H1 (cell line): Measurements from ENCODE around the gene ALS2CL. TPM values are rescaled to one million over a fixed set of nuclear protein-coding genes. Genes with fewer than 3 reads are reported as not detected.

ENCODE experiments used
- CTCF ChIA-PET: fragments of 300-600 bp; sonication (Branson Sonifier 250); formaldehyde crosslinking; loops from one replicate; lab custom pipeline; 2021; ENCODE audit not compliant: partially characterized antibody; lab: Charles Lee
- POLR2A ChIA-PET: fragments of 300-600 bp; sonication (Branson Sonifier 250); formaldehyde crosslinking; loops from one replicate; lab custom pipeline; 2021; ENCODE audit warnings: inconsistent platforms; ENCODE audit not compliant: partially characterized antibody; lab: Charles Lee
- DNase-seq, 2 experiments: peaks; one replicate each; pipeline versions ENCODE4 v3.0.0 to v3.0.0-alpha.2; 2010 to 2022; ENCODE audit warnings: low spot score in 2 of 2, low read depth in 1 of 2, mixed read lengths in 1 of 2
- FAIRE-seq: peaks from 2 replicates; lab custom pipeline; 2011; peaks lifted over from hg19 to GRCh38; lab: Jason Lieb, UNC
- H2AFZ ChIP-seq: 2 replicates; pipeline ENCODE4 v1.8.1; 2012; ENCODE audit warnings: low read length, inconsistent platforms
- H2AK5ac ChIP-seq: 2 replicates; pipeline ENCODE4 v1.6.1; 2013; ENCODE audit warnings: low read depth, low read length
- H2BK120ac ChIP-seq: replicated peaks from 2 replicates; pipeline ENCODE3; 2013; ENCODE audit warnings: low read depth, low read length, inconsistent platforms
- H2BK12ac ChIP-seq: 2 replicates; pipeline ENCODE4 v1.6.1; 2013; ENCODE audit warnings: low read depth, low read length
- H2BK15ac ChIP-seq: 2 replicates; pipeline ENCODE4 v1.6.1; 2013; ENCODE audit warnings: low read length
- H2BK20ac ChIP-seq: 2 replicates; pipeline ENCODE4 v1.6.1; 2013; ENCODE audit warnings: low read length
- H2BK5ac ChIP-seq: 2 replicates; pipeline ENCODE4 v1.6.1; 2013; ENCODE audit warnings: low read depth, low read length
- H3K14ac ChIP-seq: 2 replicates; pipeline ENCODE4 v1.6.1; 2013; ENCODE audit warnings: inconsistent platforms; ENCODE audit not compliant: insufficient read length
- H3K18ac ChIP-seq: 2 replicates; pipeline ENCODE4 v1.6.1; 2013; ENCODE audit warnings: low read length; ENCODE audit errors: extremely low read depth
- H3K23ac ChIP-seq: 2 replicates; pipeline ENCODE4 v1.6.1; 2013; ENCODE audit warnings: inconsistent platforms; ENCODE audit not compliant: insufficient read length
- H3K23me2 ChIP-seq: 2 replicates; pipeline ENCODE4 v1.6.1; 2013; ENCODE audit warnings: low read depth, low read length
- H3K27ac ChIP-seq: 2 replicates; pipeline ENCODE4 v1.6.1; 2011; ENCODE audit warnings: low read depth, low read length, inconsistent platforms
- H3K27me3 ChIP-seq, 4 experiments: replicated peaks in 1 of 4; 1 replicate in 1 of 4; 2 replicates in 3 of 4; pipeline versions ENCODE4 v1.6.1 to v1.8.1; 2011 to 2013; ENCODE audit warnings: low read length in 3 of 4, mild to moderate bottlenecking in 3 of 4, inconsistent platforms in 2 of 4, mixed read lengths in 2 of 4, moderate library complexity in 1 of 4; ENCODE audit not compliant: control insufficient read depth in 3 of 4, insufficient read depth in 3 of 4; ENCODE audit errors: extremely low read depth in 1 of 4
- H3K36me3 ChIP-seq, 4 experiments: 2 replicates each; pipeline versions ENCODE4 v1.6.1 to v1.8.1; 2011 to 2013; ENCODE audit warnings: mild to moderate bottlenecking in 4 of 4, low read length in 3 of 4, moderate library complexity in 2 of 4, control low read depth in 1 of 4, inconsistent platforms in 1 of 4; ENCODE audit not compliant: insufficient read depth in 4 of 4, control insufficient read depth in 2 of 4
- H3K4ac ChIP-seq: replicated peaks from 2 replicates; pipeline ENCODE3; 2013; ENCODE audit warnings: low read length, low read depth, mixed read lengths, inconsistent platforms; ENCODE audit not compliant: insufficient read length
- H3K4me1 ChIP-seq, 4 experiments: replicated peaks in 1 of 4; 1 replicate in 1 of 4; 2 replicates in 3 of 4; pipeline versions ENCODE4 v1.6.1 to v1.8.1; 2011 to 2013; ENCODE audit warnings: low read length in 3 of 4, inconsistent platforms in 2 of 4, mixed read lengths in 1 of 4; ENCODE audit not compliant: insufficient read depth in 4 of 4, control insufficient read depth in 3 of 4
- H3K4me2 ChIP-seq, 2 experiments: 2 replicates each; pipeline versions ENCODE4 v1.6.1 to v1.8.1; 2011 to 2013; ENCODE audit warnings: low read depth in 2 of 2, low read length in 2 of 2, control low read depth in 1 of 2, inconsistent platforms in 1 of 2, mild to moderate bottlenecking in 1 of 2; ENCODE audit not compliant: insufficient read depth in 1 of 2
- H3K4me3 ChIP-seq, 4 experiments: fragments of 200-600, 300-600 bp in 1 of 4; sonication (generic), shearing (Covaris generic), sonication (Bioruptor Twin) in 1 of 4; 2 replicates each; pipeline versions ENCODE4 v1.5.1 to v1.8.1; 2011 to 2016; ENCODE audit warnings: low read length in 4 of 4, low read depth in 3 of 4, control low read depth in 2 of 4, inconsistent platforms in 2 of 4, mild to moderate bottlenecking in 2 of 4, mixed read lengths in 1 of 4, moderate library complexity in 1 of 4; ENCODE audit not compliant: insufficient read depth in 2 of 4; ENCODE audit errors: extremely low read depth in 1 of 4
- H3K56ac ChIP-seq: replicated peaks from 2 replicates; pipeline ENCODE3; 2013; ENCODE audit warnings: low read depth, mild to moderate bottlenecking, mixed read lengths, low read length, inconsistent platforms; ENCODE audit not compliant: insufficient read length
- H3K79me1 ChIP-seq: 2 replicates; pipeline ENCODE4 v1.6.1; 2013; ENCODE audit warnings: low read depth, low read length, control low read depth
- H3K79me2 ChIP-seq, 2 experiments: 2 replicates each; pipeline versions ENCODE4 v1.6.1 to v1.8.1; 2012 to 2013; ENCODE audit warnings: low read length in 2 of 2, mild to moderate bottlenecking in 2 of 2, inconsistent platforms in 1 of 2; ENCODE audit not compliant: insufficient read depth in 2 of 2, control insufficient read depth in 1 of 2
- H3K9ac ChIP-seq, 4 experiments: replicated peaks in 1 of 4; 1 replicate in 1 of 4; 2 replicates in 3 of 4; pipeline versions ENCODE4 v1.6.1 to v1.8.1; 2011 to 2013; ENCODE audit warnings: low read depth in 3 of 4, low read length in 3 of 4, control low read depth in 2 of 4, mild to moderate bottlenecking in 2 of 4, moderate library complexity in 2 of 4, inconsistent platforms in 1 of 4; ENCODE audit errors: extremely low read depth in 1 of 4
- H3K9me3 ChIP-seq, 2 experiments: 2 replicates each; pipeline versions ENCODE4 v1.6.1 to v1.8.1; 2012 to 2013; ENCODE audit warnings: mild to moderate bottlenecking in 2 of 2, moderate library complexity in 2 of 2, control low read depth in 1 of 2, inconsistent platforms in 1 of 2, low read depth in 1 of 2, low read length in 1 of 2, mixed read lengths in 1 of 2; ENCODE audit not compliant: insufficient read depth in 2 of 2
- H4K20me1 ChIP-seq, 2 experiments: replicated peaks in 1 of 2; 2 replicates each; pipeline versions ENCODE3 to v1.8.1; 2011 to 2013; ENCODE audit warnings: inconsistent platforms in 2 of 2, low read length in 2 of 2, mild to moderate bottlenecking in 1 of 2; ENCODE audit not compliant: insufficient read depth in 2 of 2, control insufficient read depth in 1 of 2
- H4K5ac ChIP-seq: 2 replicates; pipeline ENCODE4 v1.6.1; 2013; ENCODE audit warnings: low read length, low read depth, mixed read lengths, inconsistent platforms; ENCODE audit not compliant: insufficient read length
- H4K8ac ChIP-seq: 2 replicates; pipeline ENCODE4 v1.8.0; 2013; ENCODE audit warnings: mild to moderate bottlenecking, moderate library complexity, low read length, inconsistent platforms; ENCODE audit not compliant: insufficient read depth; ENCODE audit errors: extremely low read depth
- H4K91ac ChIP-seq: replicated peaks from 2 replicates; pipeline ENCODE3; 2013; ENCODE audit warnings: low read length, mixed read lengths, inconsistent platforms; ENCODE audit not compliant: insufficient read length
- CTCF ChIP-seq, 3 experiments: IDR thresholded peaks; 1 replicate in 2 of 3; 2 replicates in 1 of 3; pipeline versions ENCODE4 v1.5.1 to v1.6.1; 2011; ENCODE audit warnings: low read length in 3 of 3, mild to moderate bottlenecking in 3 of 3, inconsistent platforms in 2 of 3, low read depth in 1 of 3, moderate library complexity in 1 of 3; ENCODE audit not compliant: insufficient read depth in 1 of 3; ENCODE audit errors: control extremely low read depth in 1 of 3
- RAD21 ChIP-seq, 2 experiments: IDR thresholded peaks in 1 of 2; conservative IDR thresholded peaks in 1 of 2; 2 replicates each; pipeline ENCODE4 v1.6.1; 2011; ENCODE audit warnings: low read depth in 2 of 2, low read length in 2 of 2, improper control_type of control experiment in 1 of 2, inconsistent platforms in 1 of 2, mild to moderate bottlenecking in 1 of 2, moderate library complexity in 1 of 2
- SIN3A ChIP-seq, 2 experiments: IDR thresholded peaks in 1 of 2; conservative IDR thresholded peaks in 1 of 2; 2 replicates each; pipeline ENCODE4 v1.6.1; 2011 to 2012; ENCODE audit warnings: low read length in 2 of 2, improper control_type of control experiment in 1 of 2, low read depth in 1 of 2, mild to moderate bottlenecking in 1 of 2
- SP4 ChIP-seq: IDR thresholded peaks from 2 replicates; pipeline ENCODE4 v1.6.1; 2012; ENCODE audit warnings: low read length, inconsistent platforms
- SRF ChIP-seq: IDR thresholded peaks from 2 replicates; pipeline ENCODE4 v1.6.1; 2011; ENCODE audit warnings: mild to moderate bottlenecking, low read depth, low read length, moderate library complexity
- WGBS, 2 experiments: shearing (Covaris generic) in 1 of 2; methylation state at CpG; one replicate each; pipeline versions ENCODE4 v1.1.6 to v1.1.7; 2013 to 2015; ENCODE audit warnings: low lambda C conversion rate in 2 of 2, mixed read lengths in 2 of 2, inconsistent platforms in 1 of 2, low coverage in 1 of 2, missing lambda C conversion rate in 1 of 2; ENCODE audit not compliant: insufficient replicate concordance in 2 of 2, insufficient coverage in 1 of 2, insufficient read length in 1 of 2; ENCODE audit errors: extremely low coverage in 1 of 2, missing lambda C conversion rate in 1 of 2; 5-methylcytosine and 5-hydroxymethylcytosine counted together
- polyA plus RNA-seq, 7 experiments: library from polyadenylated mRNA; depleted of rRNA in 3 of 7; stranded (reverse) in 5 of 7; unstranded in 2 of 7; fragments of >200 nt in 5 of 7; fragments of 200-250 nt in 2 of 7; gene quantifications; 1 replicate in 5 of 7; 2 replicates in 1 of 7; 4 replicates in 1 of 7; pipeline versions ENCODE4 v1.2.1 to v1.2.3, GENCODE V29; 2011 to 2013; ENCODE audit warnings: missing spikeins in 2 of 7, mixed read lengths in 2 of 7
- total RNA-seq: library from RNA; stranded (reverse); fragmentation: NEBNext Ultra II Directional; extraction: Animal tissue kit (Norgen Biotek cat#: 25700); gene quantifications from 2 replicates; pipeline ENCODE4 v1.2.1, GENCODE V29; 2021

ALS2CL gene
- total and polyA plus RNA-seq, 2 of the 8 experiments (the other 6 are each of a cell fraction or from before 2014, with no cell fraction given), result 4.8 to 5.4 TPM

GRCh38 chr3:46705022-46705530 is 11.6 kb upstream of the ALS2CL start:
- Histone ChIP-seq H4K5ac (no peak overlapping the region), H3K27me3 (peaks cover 2 to 21% (median 19%) of the 10 kb centered on the region in 4 experiments; a peak in 6 of 7 replicates), H3K56ac (no peak overlapping the region), H3K23me2 (no peaks in the 10 kb centered on the region; the same call in 1 of the 2 replicates), H4K8ac (no peak overlapping the region), H3K79me2 (no peaks in the 10 kb centered on the region), H3K4ac (no peak overlapping the region), H3K14ac (no peak overlapping the region), H2AK5ac (no peak overlapping the region), H3K23ac (no peak overlapping the region), H3K18ac (no peak overlapping the region), H3K79me1 (no peaks in the 10 kb centered on the region), H3K9me3 (no peaks in the 10 kb centered on the region), H2AFZ (no peak overlapping the region), H4K91ac (no peak overlapping the region), H3K9ac (no peak overlapping the region), H3K4me2 (no peak overlapping the region), H2BK120ac (no peak overlapping the region), H3K4me1 (peaks cover 0 to 9% (median 2%) of the 10 kb centered on the region in 4 experiments; a peak in 4 of 7 replicates), H4K20me1 (peaks cover 2 to 4% of the 10 kb centered on the region in 2 experiments), H3K27ac (no peak overlapping the region), H2BK20ac (no peak overlapping the region), H2BK5ac (no peak overlapping the region), H3K4me3 (no peak overlapping the region), H3K36me3 (no peaks in the 10 kb centered on the region), H2BK15ac (no peak overlapping the region), H2BK12ac (no peak overlapping the region; the same call in 1 of the 2 replicates)
- ChIA-PET POLR2A (no interaction called here), CTCF (interaction anchor here (0.6 to 6.5 kb wide), 18 partner anchors 9 to 218 kb away, joined by 3 to 91 read pairs (median 5); partner anchors contain the start of genes ALS2CL and PRSS50)
- TF ChIP-seq CTCF (IDR thresholded peaks at IDR 0.05; ENCODE audit: control extremely low read depth in 1 of 3, insufficient read depth in 1 of 3, low read depth in 1 of 3, low read length in 3 of 3) (peak in 2 of 3 experiments; percentile 90 to 97; a peak in 3 of 4 replicates), SIN3A (conservative IDR thresholded peaks at IDR 0.05 in 1 of 2, IDR thresholded peaks at IDR 0.05 in 1 of 2; ENCODE audit: low read depth in 1 of 2, low read length in 2 of 2) (0 out of 4 replicates have a peak, but pooled peaks of 1 of the 2 experiments have one; percentile 43), SRF (no peak), SP4 (no peak), RAD21 (IDR thresholded peaks at IDR 0.05 in 1 of 2, conservative IDR thresholded peaks at IDR 0.05 in 1 of 2; ENCODE audit: low read depth in 2 of 2, low read length in 2 of 2) (peak; percentile 97 to 98)
- 23% methylated on average over 4 of the region's 4 CpGs; no CpG with 5 or more reads in 1 of the 2 experiments for WGBS, 2 experiments
- FAIRE-seq, result peak; percentile 88
- DNase-seq, result peak in 1 of 2 experiments; percentile 88
